Caco-2 (cell line): Measurements from ENCODE around the gene C19orf12. TPM values are rescaled to one million over a fixed set of nuclear protein-coding genes. Genes with fewer than 3 reads are reported as not detected.

Source experiments
- BruUV-seq: library from RNA; stranded (reverse); fragments of 400-500 nt; replicated peaks from 2 replicates; lab custom pipeline; 2021; lab: Mats Ljungman, UMichigan
- CTCF ChIA-PET: fragments of 300-600 bp; sonication (Branson Sonifier 250); formaldehyde crosslinking; loops from one replicate; lab custom pipeline; 2022; ENCODE audit warnings: antibody characterized with exemption; lab: Charles Lee
- POLR2A ChIA-PET: fragments of 300-600 bp; sonication (Branson Sonifier 250); formaldehyde crosslinking; loops from one replicate; lab custom pipeline; 2022; ENCODE audit warnings: antibody characterized with exemption; lab: Charles Lee
- DNase-seq, 2 experiments: peaks; one replicate each; pipeline versions ENCODE4 v3.0.0 to v3.0.0-alpha.2; 2020 to 2022
- H3K27me3 ChIP-seq: replicated peaks from 2 replicates; pipeline ENCODE4 v1.6.0; 2011; ENCODE audit warnings: low read length; ENCODE audit not compliant: control insufficient read depth, insufficient read depth
- H3K36me3 ChIP-seq: 2 replicates; pipeline ENCODE4 v1.5.1; 2011; ENCODE audit warnings: low read length; ENCODE audit not compliant: control insufficient read depth, insufficient read depth
- H3K4me1 ChIP-seq: fragments of 250-450 bp; sonication (Bioruptor Pico); 2 replicates; pipeline ENCODE4 v1.5.1; 2020; ENCODE audit warnings: mild to moderate bottlenecking
- H3K4me3 ChIP-seq: 2 replicates; pipeline ENCODE4 v1.5.1; 2011; ENCODE audit warnings: low read depth, mild to moderate bottlenecking, control low read depth, low read length
- H3K9me3 ChIP-seq: fragments of 250-450 bp; sonication (Bioruptor Pico); 2 replicates; pipeline ENCODE4 v1.5.1; 2020; ENCODE audit warnings: mild to moderate bottlenecking, moderate library complexity
- H3K27ac Mint-ChIP-seq: one replicate; pipeline ENCODE4 v1.8.0; 2022; ENCODE audit warnings: mixed read lengths; ENCODE audit not compliant: unreplicated experiment
- H3K27me3 Mint-ChIP-seq: one replicate; pipeline ENCODE4 v1.8.0; 2022; ENCODE audit warnings: mixed read lengths; ENCODE audit not compliant: insufficient read depth, unreplicated experiment
- H3K36me3 Mint-ChIP-seq: one replicate; pipeline ENCODE4 v1.8.0; 2022; ENCODE audit warnings: mild to moderate bottlenecking, mixed read lengths; ENCODE audit not compliant: insufficient read depth, unreplicated experiment
- H3K4me1 Mint-ChIP-seq: one replicate; pipeline ENCODE4 v1.8.0; 2022; ENCODE audit warnings: low read depth, mixed read lengths; ENCODE audit not compliant: unreplicated experiment
- H3K4me3 Mint-ChIP-seq: one replicate; pipeline ENCODE4 v1.8.0; 2022; ENCODE audit warnings: mild to moderate bottlenecking, moderate library complexity, mixed read lengths; ENCODE audit not compliant: unreplicated experiment
- H3K9me3 Mint-ChIP-seq: one replicate; pipeline ENCODE4 v1.8.0; 2022; ENCODE audit warnings: mixed read lengths; ENCODE audit not compliant: unreplicated experiment
- CTCF ChIP-seq, 2 experiments: fragments of 200-600 bp in 1 of 2; IDR thresholded peaks; 1 replicate in 1 of 2; 2 replicates in 1 of 2; pipeline versions ENCODE4 v1.5.1 to v1.8.0; 2011 to 2022; ENCODE audit warnings: antibody characterized with exemption in 1 of 2, control low read depth in 1 of 2, inconsistent platforms in 1 of 2, low read depth in 1 of 2, low read length in 1 of 2, mild to moderate bottlenecking in 1 of 2, moderate library complexity in 1 of 2; ENCODE audit not compliant: insufficient read depth in 1 of 2, severe bottlenecking in 1 of 2, unreplicated experiment in 1 of 2
- intact Hi-C: fragments of 100-400 bp; cut with micrococcal nuclease; formaldehyde crosslinking; loops from one replicate; pipeline ENCODE4 v1.10.0; 2022; ENCODE audit not compliant: unreplicated experiment
- total RNA-seq: library from RNA; stranded (reverse); gene quantifications from 2 replicates; pipeline ENCODE4 v1.2.3, GENCODE V29; 2022

The C19orf12 gene
- total RNA-seq, 1 experiment from 2014 or later: 20.8 TPM

- Histone ChIP-seq H3K36me3 (no peaks in the 10 kb centered on the region), H3K9me3 (peaks cover 5% of the 10 kb centered on the region), H3K4me1 (peaks cover 23% of the 10 kb centered on the region), H3K4me3 (no peak overlapping the region), H3K27me3 (no peaks in the 10 kb centered on the region)
- DNase-seq: no peak
- Mint-ChIP-seq H3K9me3 (no peaks in the 10 kb centered on the region), H3K36me3 (no peaks in the 10 kb centered on the region), H3K27me3 (peaks cover 7% of the 10 kb centered on the region), H3K4me3 (no peak overlapping the region), H3K27ac (no peak overlapping the region), H3K4me1 (peaks cover 7% of the 10 kb centered on the region)
- ChIA-PET POLR2A (no interaction called here), CTCF (no interaction called here)
- BruUV-seq: no TSS peak
- TF ChIP-seq CTCF (IDR thresholded peaks at IDR 0.05; ENCODE audit: insufficient read depth in 1 of 2, low read depth in 1 of 2, low read length in 1 of 2, severe bottlenecking in 1 of 2, unreplicated experiment in 1 of 2): no peak
- intact Hi-C loops: no loop called here
Measured at GRCh38 chr19:29658221-29658991, 56.7 kb downstream of the C19orf12 start.

GRCh38 chr19:29655648-29656335 lies 59.3 kb downstream of the C19orf12 start:
- no peaks in the 10 kb centered on the region for H3K4me1 Mint-ChIP-seq
- Histone ChIP-seq H3K4me1 (no peaks in the 10 kb centered on the region), H3K36me3 (no peaks in the 10 kb centered on the region), H3K27me3 (no peaks in the 10 kb centered on the region), H3K4me3 (no peak overlapping the region), H3K9me3 (peaks cover 5% of the 10 kb centered on the region)
- no peaks in the 10 kb centered on the region for H3K36me3 Mint-ChIP-seq
- no peak for TF ChIP-seq CTCF (IDR thresholded peaks at IDR 0.05; ENCODE audit: insufficient read depth in 1 of 2, low read depth in 1 of 2, low read length in 1 of 2, severe bottlenecking in 1 of 2, unreplicated experiment in 1 of 2)
- intact Hi-C loops: no loop called here
- H3K27me3 Mint-ChIP-seq: peaks cover 7% of the 10 kb centered on the region
- no peak for DNase-seq
- H3K9me3 Mint-ChIP-seq: no peaks in the 10 kb centered on the region
- no TSS peak for BruUV-seq
- CTCF ChIA-PET: no interaction called here
- H3K4me3 Mint-ChIP-seq: no peak overlapping the region
- POLR2A ChIA-PET: no interaction called here
- no peak overlapping the region for H3K27ac Mint-ChIP-seq

- intact Hi-C loops: no loop called here
Measured at GRCh38 chr19:29653398-29653797, 61.7 kb downstream of the C19orf12 start.

More at GRCh38 chr19:29653398-29653797, 61.7 kb downstream of the C19orf12 start:
- no peak overlapping the region for H3K27ac Mint-ChIP-seq
- no peaks in the 10 kb centered on the region for H3K9me3 Mint-ChIP-seq
- Histone ChIP-seq H3K9me3 (peaks cover 5% of the 10 kb centered on the region), H3K36me3 (no peaks in the 10 kb centered on the region), H3K27me3 (no peaks in the 10 kb centered on the region), H3K4me1 (no peaks in the 10 kb centered on the region), H3K4me3 (no peak overlapping the region)
- CTCF ChIA-PET: no interaction called here
- no peak for TF ChIP-seq CTCF (IDR thresholded peaks at IDR 0.05; ENCODE audit: insufficient read depth in 1 of 2, low read depth in 1 of 2, low read length in 1 of 2, severe bottlenecking in 1 of 2, unreplicated experiment in 1 of 2)
- H3K4me3 Mint-ChIP-seq: no peak overlapping the region
- H3K36me3 Mint-ChIP-seq: no peaks in the 10 kb centered on the region
- H3K27me3 Mint-ChIP-seq: peaks cover 7% of the 10 kb centered on the region
- POLR2A ChIA-PET: no interaction called here
- no peaks in the 10 kb centered on the region for H3K4me1 Mint-ChIP-seq
- no peak for DNase-seq
- BruUV-seq: no TSS peak
